CD4-positive, alpha-beta T cell treated with Interleukin-1 beta for 1 hour (primary cell): ENCODE measurements around the gene RPGRIP1L.

Source experiments
- DNase-seq, 2 donors: peaks; one replicate each; pipeline ENCODE4 v3.0.0-alpha.2; 2020 to 2022

RPGRIP1L gene

GRCh38 chr16:53598511-53599275 is 105.0 kb downstream of the RPGRIP1L start:
- DNase-seq, result no peak

DNA sequence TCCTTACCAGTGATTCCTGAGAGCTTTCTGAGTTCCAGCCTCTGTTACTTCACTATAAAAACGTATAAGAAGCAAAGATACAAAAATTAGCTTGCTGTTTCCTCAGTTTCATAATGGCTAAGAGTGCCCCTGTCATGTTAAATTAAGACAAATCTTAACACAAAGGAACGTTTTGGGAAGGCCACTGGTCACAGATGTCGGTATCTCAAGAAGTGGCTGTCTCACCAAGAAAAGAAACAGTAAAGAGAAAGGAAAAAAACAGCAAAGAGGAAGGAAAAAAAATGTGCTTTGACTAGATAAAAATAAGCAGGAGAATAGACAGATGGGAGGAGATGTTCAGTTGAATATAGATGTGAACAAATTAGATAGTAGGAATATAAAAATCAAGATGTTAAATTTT is 105.9 kb downstream of the RPGRIP1L start:
- DNase-seq, result no peak

DNA sequence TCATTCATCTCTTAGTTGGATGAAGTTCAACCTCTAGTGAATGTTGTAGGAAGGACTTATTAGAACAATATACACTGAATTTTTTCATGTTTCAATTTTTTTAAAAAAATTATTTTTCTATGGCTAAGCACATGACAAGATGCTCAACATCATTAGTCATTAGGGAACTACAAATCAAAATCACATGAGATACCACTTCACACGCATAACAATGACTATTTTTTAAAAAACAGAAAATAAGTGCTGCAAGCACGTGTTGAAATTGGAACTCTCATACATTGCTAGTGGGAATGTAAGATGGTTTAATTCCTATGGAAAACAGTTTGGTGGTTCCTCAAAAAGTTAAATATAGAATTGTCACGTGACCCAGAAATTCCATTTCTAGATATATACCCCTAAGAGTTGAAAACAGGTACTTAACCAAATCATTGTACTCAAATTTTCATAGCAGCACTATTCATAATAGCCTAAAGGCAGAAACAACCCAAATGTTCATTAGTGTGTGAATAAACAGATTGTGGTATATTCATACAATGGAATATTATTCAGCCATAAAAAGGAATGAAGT is 115.5 kb downstream of the RPGRIP1L start:
- no peak for DNase-seq

GRCh38 chr16:53583401-53583800 is 120.3 kb downstream of the RPGRIP1L start:
- no peak for DNase-seq

GRCh38 chr16:53581784-53582183 is 121.9 kb downstream of the RPGRIP1L start:
- no peak for DNase-seq

DNA sequence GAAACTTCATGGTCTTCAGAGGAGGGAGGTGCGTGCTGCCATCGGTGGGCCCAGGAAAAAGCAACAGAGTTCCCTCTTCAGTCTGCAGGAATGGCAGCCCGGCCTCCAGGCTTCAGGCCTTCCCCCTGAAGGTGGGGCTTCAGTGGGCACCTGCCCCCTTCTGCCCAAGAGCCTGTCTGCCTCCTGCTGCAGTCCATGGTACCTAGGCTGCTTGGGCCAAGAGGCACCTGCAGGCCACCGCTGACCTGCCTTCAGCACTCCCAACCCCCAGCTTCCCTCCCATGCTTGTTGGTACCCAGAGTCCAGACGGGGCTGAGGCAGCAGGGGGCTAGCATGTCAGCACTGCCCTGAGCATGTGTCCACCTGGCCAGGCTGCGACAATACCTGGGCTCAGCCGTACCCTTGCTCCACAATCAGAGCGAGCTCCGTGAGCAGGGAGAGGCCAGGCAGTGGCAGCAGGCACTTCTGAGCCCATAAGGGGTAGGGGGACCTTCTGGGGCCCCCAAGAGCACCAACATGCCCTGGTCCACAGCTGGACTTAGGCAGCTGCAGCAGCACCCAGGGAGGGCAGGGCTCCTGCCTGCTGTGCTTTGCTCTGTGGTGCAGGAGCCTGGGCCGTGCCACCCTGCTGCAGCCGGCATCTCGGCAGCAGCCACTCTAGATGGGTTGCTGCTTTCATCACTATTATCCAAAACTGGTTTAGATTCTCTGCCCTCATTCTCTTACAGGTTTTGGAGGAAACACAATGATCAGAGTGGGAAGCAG is 123.4 kb downstream of the RPGRIP1L start:
- no peak for DNase-seq

DNA sequence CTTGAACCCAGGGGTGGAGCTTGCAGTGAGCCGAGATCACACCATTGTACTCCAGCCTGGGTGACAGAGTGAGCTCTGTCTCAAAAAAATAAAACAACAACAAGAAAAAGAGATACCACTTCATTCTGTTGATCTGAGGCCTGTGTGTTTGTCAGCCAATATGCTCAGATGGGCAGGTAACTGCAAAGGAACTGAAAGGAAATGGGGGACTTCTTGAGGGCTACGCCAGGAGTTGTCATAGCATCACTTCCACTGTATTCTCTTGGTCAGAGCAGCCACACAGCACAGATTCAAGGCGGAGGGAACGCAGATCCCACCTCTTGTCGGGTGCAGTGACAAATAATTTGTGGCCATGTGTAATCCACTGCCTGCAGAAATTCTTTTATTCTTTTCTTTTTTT is 126.8 kb downstream of the RPGRIP1L start:
- DNase-seq, result no peak

DNA sequence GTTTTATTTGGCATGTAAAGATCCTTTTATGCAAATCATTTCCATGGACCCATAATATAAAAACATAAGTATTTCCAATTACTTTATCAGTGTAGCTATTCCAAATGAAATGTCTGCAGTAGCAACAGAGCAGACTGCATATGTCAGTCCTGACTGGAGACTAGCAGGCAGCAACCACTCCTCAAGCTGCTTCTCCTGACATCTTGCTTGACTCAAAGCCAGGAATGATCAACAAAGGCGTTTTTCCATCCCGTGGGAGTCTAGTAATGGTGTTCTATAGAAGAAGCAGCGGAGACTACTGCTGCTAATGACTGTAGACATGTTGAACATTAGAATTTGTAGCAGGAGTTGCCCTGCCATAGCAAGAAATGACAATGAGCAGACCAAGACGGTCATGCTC is 127.4 kb downstream of the RPGRIP1L start:
- no peak for DNase-seq

- DNase-seq, result no peak
Measured at GRCh38 chr16:53571763-53572162, 131.9 kb downstream of the RPGRIP1L start.

GRCh38 chr16:53566552-53567245 is 137.0 kb downstream of the RPGRIP1L start:
- DNase-seq, result no peak

DNA sequence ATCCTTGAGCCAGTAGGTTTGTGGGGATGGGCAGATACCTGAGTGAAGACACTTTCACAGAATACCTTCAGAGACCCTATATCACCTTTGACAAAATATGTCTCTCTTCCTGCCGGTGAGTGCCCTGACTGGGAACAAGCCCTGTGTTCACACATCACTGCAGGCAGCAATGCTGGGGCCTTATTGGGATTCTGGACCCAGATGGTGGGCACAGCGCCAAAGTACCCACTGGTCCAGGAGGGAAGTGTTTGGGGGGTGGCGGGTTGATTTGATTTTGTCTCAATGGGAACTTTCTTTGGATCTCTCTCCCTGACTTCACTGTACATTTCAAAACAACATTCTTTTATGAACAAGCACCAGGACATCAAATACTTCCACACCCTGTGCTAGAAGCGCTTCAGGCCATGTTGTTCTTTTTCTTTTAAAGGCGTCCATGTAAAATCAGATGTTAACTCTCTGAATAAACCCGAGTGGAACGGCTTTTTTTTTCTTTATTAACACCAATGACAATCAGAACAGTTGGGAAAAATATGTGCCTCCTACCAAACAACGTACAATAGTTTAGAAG is 138.3 kb downstream of the RPGRIP1L start:
- DNase-seq, result no peak

- no peak for DNase-seq
Measured at GRCh38 chr16:53563426-53563825, 140.2 kb downstream of the RPGRIP1L start.

- no peak for DNase-seq
Measured at GRCh38 chr16:53561101-53561888, 142.4 kb downstream of the RPGRIP1L start.

GRCh38 chr16:53559270-53559951 is 144.2 kb downstream of the RPGRIP1L start:
- DNase-seq, result no peak

- DNase-seq, result no peak
Measured at GRCh38 chr16:53558710-53559109, 144.9 kb downstream of the RPGRIP1L start.

DNA sequence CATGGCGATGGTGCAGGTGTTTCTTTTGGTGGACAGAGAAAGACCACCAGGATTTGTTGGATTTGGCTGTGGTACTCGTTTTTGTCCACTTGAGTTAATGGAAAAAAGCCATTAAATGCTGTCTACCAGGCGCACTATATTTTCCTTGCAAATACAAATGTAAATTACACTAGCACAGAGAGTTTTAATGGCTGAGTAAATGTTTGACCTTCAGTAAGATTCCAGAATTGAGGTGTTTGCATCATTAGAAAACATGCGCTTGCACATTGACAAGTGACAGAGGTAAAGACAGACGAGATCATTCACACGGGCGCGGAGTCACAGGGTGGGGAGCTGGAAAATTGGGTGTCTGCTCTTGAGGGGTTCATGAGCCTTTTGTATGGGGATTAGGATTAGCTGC is 147.1 kb downstream of the RPGRIP1L start:
- no peak for DNase-seq

- peak; percentile 52 to 67 for DNase-seq
Measured at GRCh38 chr16:53549970-53550690, 153.5 kb downstream of the RPGRIP1L start.
